GM19467 (cell line): ENCODE measurements around the gene ORC5.
"Not testable (repeated sequence)": the region's sequence is repeated elsewhere in the genome, so short reads cannot be mapped to it uniquely, and the experiment has no call there.

Experiments
- ATAC-seq: cut with Tn5 transposase; IDR thresholded peaks from one replicate; pipeline ENCODE4 v1.9.1; 2021; ENCODE audit warnings: mild to moderate bottlenecking, moderate library complexity; ENCODE audit not compliant: unreplicated experiment

Gene ORC5

DNA sequence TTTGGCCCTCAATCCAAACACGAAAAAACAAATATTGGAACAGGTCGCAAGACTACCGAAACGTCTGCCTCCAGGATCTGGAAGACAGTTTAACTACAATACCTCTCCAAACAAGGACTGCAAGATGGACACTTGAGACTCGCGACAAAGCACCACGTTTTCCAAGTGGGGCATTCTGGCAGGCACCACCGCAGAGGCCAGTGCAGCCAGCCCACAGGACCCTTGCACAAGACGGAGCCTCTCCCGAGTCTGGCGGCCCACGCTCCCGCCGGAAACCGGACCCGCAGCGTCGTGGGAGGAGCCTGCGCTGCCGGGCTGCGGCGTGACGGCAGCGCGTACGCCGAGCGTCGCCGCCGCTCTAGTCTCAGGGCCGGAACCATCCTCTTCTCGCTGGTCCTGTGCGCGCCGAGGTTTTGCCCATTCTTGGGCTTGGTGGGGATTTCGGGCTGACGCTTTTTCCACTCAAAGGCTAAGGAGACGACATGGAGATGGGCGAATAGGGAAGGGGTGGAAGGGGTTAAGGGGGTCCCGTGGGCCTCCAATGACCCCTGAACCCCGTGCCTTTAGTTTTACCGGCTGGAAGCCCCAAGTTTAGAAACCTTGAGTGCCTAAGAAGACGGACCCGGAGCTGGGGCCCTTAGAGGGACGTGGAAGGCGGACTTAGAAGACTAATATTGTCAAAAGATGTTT, at the start of gene ORC5:
Gene ORC5, minus strand, starts transcription at position 283 of the 690 bp plus-strand sequence. Its CDS starts 109 bp downstream, at position 174.
- ATAC-seq, result peak; percentile 100

DNA sequence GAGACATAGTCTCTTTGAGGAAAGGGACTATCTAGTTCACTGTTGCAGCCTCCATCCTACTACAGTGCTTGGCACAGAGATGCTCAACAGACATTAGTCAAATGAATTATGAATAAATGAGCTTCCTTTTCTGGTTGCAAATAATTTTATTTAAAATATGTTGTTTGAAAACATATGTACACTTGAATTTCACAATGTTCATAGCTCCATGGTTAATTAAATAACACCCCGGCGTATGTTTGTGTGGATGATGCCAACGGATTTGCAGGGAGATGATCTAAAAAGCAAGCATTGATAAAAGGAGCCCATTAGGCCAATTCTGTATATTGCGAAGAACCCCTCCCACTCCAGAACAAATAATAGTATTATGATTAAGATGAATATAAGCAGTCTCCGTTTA, 47.8 kb upstream of the ORC5 start:
- no peak for ATAC-seq

DNA sequence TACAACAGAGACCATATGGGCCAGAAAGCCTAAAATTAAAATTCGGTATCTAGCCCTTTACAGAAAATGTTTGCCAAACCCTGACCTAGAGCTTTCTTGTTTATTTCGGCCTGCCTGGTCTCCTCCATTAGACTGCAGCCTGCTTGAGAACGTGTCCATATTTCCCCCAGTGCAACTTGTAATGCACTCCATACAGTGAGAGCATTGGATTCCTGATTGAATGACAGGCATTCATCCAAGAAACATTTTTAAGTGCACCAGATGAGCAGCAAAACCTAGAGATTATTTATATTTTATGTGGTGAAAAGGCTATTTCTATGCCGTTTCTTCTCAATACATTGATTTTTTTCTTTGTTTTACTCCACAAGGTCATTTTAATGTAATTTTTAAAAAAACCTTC, 47.4 kb upstream of the ORC5 start:
- no peak for ATAC-seq

DNA sequence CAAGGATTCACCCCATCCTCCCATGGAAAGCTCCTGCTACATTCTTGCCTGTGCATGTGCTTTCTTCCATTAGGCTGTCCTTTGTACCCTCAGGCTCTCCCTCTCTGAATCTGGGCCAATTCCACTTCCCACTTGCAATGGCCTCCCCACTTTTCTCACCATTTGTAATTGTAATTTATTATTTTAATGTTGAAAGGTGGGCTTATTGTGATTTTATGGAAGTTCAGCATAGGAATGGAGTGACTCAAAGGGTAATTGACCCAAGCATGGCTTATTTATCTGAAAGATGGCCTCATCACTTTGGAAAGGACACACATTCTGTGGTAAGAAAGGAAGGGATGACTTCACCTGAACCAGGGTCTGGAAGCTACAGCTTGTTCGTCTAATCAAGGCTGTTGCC, 46.9 kb upstream of the ORC5 start:
- no peak for ATAC-seq

DNA sequence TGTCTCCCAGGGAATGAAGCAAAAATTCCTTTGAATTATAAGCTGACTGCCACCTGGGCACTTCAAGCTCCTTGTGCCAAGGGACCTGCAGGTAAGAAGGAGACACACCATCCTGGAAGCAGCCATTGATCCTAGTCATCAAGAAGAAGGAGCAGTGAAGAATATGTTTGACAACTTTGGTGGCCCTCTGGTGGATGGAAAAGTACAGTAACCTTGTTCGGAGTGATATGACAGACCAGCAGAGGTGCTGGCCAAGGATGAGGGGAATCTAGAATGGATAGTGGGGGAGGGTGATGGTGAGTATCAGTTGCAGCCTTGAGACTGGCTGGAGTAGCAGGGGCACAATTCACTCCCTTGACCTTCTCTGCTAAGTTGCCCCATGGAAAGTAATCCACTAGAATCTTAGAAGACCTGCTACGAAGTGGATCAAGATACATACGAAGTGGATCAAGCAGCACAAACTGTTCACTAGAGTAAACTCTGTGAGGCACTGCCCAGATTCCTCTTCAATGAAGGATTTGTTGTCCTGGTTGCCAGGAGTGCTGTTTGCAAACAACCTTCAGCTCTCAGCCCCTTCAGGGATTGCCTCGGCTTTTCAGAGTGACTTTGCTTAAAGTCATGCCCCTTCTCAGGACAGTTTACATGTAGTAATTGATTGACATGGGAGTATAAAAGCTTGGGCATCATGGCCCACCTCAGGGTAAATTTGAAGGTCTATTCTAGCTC, 44.8 kb upstream of the ORC5 start:
- ATAC-seq, result no peak

DNA sequence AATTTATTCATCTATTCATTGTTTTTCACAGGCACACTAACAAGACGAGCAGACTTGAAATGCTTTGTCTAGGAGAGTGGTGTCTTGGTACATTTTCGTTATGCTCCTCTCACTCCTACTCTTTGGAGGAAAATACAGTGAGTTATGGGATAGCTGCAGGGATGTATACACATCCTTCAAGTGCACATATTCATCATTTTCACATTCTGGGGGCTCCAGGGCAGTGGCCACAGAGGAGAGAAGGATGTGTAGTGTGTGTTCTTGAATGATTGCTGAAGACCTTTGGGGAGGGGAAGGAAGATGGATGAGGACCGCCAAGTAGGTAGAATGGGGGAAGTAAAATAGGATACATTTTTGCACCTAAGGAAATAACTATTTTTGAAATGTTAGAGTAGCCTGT, 34.8 kb upstream of the ORC5 start:
- ATAC-seq, result no peak

DNA sequence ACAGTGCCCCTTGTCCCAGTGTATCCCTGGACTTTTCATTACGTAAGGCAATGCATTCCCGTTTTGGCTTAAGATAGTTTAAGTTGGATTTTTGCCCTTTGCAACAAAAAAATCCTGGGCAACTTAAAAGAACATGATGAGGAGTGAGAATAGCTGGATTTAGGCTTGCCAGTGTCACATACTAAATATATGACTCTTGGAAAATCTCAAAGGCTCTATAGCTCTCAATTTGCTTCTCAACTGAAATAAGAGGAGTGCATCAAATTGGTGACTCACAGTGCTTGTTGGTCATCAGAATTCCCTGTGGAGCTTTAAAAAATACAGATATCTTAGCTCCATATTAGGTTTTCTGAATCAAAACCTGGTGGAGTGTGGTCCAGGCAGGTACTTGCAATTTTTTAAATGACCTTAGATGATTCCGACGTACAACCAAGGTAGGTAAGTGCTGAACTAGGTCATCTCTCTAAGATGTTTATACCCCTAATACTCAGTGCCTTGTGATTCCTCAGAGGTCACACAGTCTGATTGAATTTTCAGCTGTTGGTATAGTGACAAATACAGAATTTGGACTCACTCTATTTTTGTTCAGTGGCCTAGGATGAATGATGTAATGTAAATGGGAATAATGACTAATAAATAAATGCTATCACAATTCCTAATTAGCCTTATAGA, 33.9 kb upstream of the ORC5 start:
- ATAC-seq, result no peak

DNA sequence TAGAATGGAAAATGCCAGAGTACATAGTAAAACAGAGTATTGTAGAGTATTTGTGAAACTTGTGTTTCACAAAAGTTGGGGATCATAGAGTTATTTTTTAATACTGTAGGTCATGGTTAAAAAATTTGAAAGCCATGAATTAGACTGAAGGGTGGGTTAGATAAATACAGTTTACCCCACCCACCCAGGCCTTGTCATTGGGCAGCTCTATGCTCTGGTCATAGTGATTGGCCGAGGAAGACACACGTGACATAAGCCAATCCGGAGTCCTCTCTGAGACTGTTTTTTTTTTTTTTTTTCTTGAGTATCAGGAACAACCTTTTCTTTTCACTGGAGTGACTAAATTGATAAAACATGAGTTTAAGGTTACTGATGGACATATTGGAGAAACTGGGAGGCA, 33.3 kb upstream of the ORC5 start:
- ATAC-seq, result no peak

DNA sequence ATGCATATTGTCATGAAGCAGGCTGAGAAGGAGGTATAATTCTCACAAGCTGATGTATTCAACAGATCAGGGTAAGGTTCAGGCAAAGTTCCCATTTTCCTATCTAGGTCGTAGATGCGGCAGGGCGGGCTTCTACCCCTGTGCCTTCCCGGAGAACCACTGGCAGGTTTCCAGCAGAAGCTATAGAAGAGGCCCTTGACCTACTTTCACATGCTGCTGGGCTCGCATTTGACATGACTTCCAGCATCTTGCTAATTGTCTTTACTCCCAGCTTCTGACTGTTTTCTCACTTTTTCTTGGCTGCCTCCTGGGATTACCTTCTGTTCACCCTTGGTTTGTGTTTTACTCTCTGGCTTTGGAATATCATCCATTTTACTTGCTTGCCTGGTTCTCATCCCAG, 32.6 kb upstream of the ORC5 start:
- ATAC-seq, result no peak

DNA sequence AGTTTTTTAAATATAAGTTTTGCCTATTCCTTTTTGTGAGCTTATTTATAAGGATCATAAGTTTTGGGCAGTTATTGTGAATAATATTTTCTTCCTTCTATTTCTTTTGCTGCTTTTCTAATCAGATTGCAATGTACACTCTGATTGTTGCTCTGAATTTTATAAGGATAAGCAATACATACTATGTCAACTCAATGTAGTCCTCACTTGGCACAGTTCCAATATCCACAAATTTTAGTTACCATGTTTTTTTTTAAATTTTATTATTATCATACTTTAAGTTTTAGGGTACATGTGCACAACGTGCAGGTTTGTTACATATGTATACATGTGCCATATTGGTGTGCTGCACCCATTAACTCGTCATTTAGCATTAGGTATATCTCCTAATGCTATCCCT, 27.2 kb upstream of the ORC5 start:
- ATAC-seq, result not testable (repeated sequence)

DNA sequence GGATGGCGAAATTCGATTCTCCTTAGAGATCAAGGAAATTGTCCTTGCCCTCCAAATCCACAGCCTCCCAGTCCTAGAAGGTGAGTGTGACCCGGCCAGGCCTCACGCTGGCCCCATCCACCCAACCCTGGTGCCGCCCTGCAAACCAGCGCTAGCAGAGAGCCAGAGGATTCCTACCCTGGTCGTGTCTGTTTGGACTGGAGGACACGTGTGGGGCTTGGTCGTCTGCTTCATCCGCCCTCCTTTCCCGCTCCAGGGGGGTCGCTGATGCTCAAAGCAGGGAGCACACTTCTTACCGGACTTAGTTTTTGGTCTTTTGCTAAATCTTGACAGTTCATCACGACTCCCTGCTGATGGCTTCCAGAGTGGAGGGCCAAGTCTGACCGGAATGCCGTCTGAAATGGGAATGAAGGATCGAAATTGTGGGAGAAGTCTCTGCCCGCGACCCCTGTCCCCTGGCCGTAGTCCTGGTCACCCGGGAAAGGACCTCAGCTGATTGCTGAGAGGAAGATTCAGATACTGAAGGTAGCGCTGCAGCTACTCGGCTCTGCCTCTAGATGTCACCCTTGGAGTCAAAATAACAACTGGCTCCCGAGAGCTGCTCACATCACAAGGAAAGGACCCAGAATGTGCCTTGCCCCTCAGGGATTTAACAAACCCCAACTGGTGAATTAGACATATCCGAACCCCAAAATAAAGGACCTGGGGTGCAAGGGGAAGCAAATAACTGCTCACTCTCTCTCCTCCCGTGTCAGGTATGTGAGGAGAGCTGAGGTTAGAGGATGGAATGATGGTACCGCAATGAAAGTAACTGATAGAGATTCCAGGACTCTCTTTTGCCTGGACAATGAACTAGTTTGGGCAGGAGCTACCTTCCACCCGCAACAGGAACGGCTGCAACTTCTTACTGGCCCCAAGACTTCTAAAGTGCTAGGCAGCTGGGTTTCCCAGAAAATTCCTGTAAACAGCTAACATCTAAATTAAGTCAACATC, 23.5 kb upstream of the ORC5 start:
- ATAC-seq, result peak; percentile 89

DNA sequence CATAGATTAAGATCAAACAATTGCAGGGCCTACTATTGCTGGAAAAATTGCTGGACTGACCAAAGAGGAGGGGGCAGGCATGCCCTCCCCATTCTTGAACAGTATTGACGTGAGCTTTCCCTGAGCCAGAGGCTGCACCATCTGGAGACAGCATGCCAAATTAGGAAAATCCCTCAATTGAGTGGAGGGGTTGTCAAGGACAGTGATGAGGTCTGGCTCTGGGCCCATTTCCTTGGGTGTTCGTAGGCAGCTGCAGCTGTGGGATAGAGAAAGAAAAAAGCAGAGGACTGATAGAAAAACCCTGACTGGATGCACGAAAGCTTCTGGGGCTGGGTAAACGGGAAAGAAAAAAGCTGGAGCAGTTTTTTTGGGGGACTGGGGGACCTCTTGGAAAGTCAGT, 22.8 kb upstream of the ORC5 start:
- ATAC-seq, result no peak

DNA sequence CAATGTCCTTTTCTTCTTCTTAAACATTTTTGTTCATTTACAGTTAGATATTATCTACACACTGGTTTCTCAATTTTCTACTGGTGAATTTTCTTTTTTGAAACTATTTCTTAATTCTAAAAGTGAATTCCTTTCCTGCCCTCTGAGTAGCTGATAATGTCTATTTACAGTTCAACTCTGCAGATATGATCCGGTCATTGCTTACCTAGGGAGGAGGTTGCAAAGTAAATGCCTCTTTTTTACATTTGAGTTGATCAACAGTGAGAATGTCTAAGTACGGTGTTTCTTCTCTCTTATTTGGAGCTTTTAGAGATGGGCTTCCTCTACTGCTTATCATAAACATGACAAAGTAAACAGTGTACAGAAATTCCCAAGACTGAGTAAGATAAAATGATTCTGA, 20.6 kb upstream of the ORC5 start:
- ATAC-seq, result no peak

DNA sequence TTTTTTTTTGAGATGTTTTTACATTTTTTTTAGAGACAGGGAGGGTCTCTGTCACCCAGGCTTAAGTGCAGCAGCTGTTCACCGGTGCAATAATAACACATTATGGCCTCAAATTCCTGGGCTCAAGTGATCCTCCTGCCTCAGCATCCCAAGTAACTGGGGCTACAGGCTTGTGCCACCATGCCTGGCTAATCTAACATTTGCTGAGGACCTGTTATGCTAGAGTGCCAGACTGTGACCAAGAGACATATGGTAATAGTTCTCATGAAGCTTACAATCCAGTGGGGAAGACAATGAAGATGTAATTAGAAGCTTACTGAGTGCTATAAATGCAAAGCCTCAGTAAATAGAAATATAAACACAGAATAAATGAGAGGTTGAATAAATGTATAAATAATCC, 17.6 kb upstream of the ORC5 start:
- ATAC-seq, result no peak

DNA sequence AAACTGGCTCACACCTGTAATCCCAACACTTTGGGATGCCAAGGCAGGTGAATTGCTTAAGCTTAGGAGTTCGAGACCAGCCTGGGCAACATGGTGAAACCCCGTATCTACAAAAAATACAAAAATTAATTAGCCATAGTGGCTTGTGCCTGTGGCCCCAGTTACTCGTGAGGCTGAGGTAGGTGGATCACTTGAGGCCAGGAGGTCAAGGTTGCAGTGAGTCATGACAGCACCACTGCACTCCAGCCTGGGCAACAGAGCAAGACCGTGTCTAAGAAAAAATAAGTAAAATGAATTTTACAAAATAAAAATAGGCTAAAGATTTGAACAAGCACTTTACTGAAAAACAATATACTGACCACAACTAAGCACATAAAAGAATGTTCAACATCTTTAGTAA, 9.8 kb upstream of the ORC5 start:
- no peak for ATAC-seq

DNA sequence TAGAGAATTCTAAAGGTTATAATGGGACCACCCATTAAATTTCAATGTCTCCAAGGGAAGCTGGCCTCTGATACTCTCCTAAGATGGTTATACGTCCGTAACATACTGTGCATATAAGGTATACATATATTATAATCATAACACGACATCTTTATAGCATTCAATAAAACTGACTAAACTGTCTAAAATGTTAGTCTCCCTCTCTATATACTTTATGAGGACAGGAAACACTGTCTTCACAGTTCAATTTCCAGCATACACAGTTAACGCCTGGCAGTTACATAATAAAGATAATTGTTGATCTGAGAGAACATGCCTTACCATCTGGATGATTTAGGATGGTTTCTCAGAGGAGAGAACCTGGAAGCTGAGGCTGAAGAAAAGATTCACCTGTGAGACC, 1.2 kb upstream of the ORC5 start:
- ATAC-seq, result no peak

DNA sequence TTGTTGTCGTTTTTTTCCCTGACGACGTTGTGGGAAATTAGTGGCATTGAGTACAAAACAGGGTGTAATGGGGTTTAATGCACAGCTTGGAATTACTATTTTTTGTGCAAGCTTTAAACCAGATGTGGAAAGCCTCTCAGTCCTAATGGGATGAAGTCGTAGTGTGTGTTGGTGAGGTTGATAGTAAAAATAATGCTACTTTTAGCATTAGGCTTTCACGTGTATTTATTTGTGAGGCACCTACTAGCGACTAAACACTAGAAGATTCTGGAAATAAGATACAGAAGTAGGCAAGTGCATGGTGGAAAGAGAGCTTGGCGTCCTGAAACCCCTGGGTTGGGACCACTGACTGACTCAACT, 588 bp upstream of the ORC5 start:
- ATAC-seq, result no peak

DNA sequence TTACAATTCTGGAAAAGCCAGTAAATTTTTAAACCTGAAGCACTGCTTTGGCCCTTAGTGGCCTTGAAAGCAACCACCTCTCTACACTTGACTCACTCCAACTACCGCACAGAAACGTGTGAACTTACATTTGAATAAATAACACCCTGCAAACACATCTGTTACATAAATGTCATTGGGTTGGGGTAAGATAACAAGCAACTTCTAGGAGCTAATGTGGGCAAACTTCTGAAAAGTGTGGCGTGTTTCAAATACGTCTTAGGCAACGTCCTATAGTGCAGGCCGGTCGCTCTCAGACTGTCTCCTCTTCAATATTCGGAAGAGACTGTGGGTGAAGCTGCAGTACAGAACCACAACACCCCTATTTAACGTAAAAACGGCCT, 474 bp downstream of the ORC5 start:
- peak; percentile 23 for ATAC-seq

DNA sequence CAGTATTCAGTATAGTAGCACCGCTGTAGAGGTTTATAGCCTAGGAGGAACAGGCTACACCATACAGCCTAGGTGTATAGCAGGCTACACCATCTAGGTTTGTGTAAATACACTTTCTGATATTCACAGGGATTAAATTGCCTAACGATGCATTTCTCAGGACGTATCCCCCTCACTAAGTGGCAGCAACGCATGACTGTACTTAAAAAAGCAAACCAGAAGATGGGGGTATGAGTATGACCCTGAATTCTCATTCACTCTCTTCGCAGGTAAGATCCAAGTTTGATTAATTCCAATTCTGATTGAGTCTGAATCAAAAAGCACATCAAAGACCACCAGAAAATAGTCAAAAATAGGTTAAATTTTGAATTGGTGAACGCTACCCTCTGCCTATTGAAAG, 972 bp downstream of the ORC5 start:
- no peak for ATAC-seq

DNA sequence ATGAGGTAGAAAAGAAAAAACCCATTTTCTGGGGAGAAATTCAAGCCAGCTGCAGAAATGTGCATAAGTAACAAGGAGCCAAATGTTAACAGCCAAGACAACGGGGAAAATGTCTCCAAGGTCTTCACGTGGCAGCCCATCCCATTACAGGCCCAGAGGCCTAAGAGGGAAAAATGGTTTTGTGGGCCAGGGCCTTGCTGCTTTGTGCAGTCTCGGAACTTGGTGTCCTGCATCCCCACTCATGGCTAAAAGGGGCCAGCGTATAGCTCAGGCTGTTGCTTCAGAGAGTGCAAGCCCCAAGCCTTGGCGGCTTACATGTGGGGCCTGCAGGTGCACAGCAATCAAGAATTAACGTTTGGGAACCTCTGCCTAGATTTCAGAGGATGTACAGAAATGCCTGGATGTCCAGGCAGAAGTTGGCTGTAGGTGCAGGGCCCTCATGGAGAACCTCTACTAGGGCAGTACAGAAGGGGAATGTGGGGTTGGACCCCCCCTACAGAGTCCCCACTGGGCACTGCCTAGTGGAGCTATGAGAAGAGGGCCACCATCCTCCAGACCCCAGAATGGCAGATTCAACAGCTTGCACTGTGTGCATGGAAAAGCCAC, 9.0 kb downstream of the ORC5 start:
- no peak for ATAC-seq

DNA sequence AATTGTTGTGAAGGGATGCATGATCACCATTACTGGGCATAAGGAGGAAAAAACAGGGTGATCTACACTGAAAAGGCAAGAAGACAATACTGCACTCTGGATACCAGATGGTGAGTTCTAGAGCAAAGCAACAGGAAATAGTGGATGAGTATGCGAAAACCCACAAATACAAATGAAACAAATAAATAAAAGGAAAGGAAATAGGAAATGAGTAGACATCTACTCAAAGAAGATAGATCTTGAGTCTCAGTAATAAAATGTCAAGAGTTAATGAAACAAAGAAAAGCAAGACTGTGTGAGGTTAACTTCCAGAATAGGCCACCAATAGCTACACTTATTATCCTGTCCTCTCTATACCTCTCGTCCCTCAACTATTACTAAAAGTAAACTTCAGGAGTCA, 11.7 kb downstream of the ORC5 start:
- no peak for ATAC-seq
